GM19238 (cell line): ENCODE measurements around the gene CCDC32.
"Not testable (repeated sequence)": the region's sequence is repeated elsewhere in the genome, so short reads cannot be mapped to it uniquely, and the experiment has no call there.

ENCODE experiments used
- DNase-seq: peaks from one replicate; pipeline ENCODE4 v3.0.0; 2011; ENCODE audit warnings: low spot score; ENCODE audit not compliant: insufficient read length

Gene CCDC32

GRCh38 chr15:40564591-40565332, at the start of gene CCDC32:
TSS of gene CCDC32 (minus strand) at chr15:40565042. CDS start at chr15:40563015, 2,027 bp downstream.
- peak; percentile 96 for DNase-seq

- DNase-seq = no peak
Observed at GRCh38 chr15:40613080-40613479, 48.2 kb upstream of the CCDC32 start.

DNA sequence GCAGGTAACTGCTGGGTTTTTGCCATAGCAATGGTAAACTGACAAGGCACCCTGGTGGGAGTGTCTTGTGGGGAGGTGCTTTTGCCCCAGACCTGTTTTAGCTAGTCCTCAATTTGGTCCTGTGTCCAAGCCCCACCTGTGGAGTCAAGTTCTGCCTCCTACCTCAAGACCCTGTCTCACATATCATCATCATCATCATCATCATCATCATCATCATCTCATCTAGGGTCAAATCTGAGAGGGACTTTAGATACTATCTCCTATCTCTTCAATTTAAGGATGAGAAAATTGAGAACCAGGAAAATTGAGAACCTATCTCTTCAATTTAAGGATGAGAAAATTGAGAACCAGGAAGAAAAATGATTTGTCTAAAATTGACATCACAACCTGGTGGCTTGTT, 39.1 kb upstream of the CCDC32 start:
- no peak for DNase-seq

GRCh38 chr15:40600956-40601355, 36.1 kb upstream of the CCDC32 start:
- DNase-seq = no peak

GRCh38 chr15:40598672-40599071, 33.8 kb upstream of the CCDC32 start:
- DNase-seq = no peak

DNA sequence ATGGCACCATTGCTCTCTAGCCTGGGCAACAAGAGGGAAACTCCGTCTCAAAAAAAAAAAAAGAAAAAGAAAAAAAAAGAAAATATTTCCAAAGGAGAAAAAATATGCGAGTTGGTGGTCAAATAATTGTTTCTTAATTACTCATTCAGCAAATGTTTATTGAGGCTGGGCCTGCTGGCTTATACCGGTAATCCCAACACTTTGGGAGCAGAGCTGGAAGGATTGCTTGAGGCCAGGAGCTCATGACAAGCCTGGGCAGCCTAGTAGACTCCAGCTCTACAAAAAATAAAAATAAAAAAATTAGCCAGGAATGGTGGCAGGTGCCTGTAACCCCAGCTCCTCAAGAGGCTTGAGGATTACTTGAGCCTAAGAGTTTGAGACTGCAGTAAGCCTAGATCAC, 33.3 kb upstream of the CCDC32 start:
- no peak for DNase-seq

DNA sequence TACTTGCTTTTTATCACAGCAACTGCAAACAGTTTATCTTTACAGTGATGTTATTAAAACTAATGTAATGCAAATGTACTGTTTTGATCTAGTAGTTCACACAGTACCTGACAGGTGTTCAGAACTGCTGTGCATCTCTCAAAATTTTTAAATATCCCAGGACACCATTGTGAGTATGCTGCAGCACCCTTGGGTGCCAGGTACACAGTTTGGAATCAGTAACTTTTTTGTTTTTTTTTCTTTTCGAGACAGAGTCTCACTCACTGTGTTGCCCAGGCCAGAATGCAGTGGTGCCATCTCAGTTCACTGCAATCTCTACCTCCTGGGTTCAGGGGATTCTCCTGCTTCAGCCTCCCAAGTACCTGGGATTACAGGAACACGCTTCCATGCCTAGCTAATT, 32.2 kb upstream of the CCDC32 start:
- no peak for DNase-seq

DNA sequence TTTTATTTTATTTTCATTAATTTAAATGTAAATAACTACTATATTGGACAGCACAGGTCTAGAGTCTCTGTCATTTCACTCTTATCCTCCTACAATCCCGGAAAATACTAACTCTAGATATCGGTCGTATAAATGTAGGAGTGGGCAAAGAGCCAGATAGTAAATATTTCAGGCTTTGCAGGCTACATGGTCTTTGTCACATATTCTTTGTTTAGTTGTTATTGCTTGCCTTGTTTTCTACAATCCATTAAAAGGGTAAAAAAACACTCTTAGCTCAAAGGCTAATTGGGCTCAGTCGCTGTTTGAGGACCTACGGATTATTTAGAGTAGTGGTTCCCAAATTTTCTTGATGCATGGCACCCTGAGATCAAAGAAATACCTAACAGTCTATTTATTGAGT, 30.9 kb upstream of the CCDC32 start:
- DNase-seq = no peak

GRCh38 chr15:40595219-40595618, 30.4 kb upstream of the CCDC32 start:
- no peak for DNase-seq

GRCh38 chr15:40594429-40594836, 29.6 kb upstream of the CCDC32 start:
- DNase-seq = peak; percentile 44

GRCh38 chr15:40593588-40594428, 29.0 kb upstream of the CCDC32 start, which contains the start of gene KNL1:
TSS of gene KNL1 (plus strand) at chr15:40594249. CDS start at chr15:40602932, 8,683 bp downstream.
- DNase-seq = peak; percentile 65

DNA sequence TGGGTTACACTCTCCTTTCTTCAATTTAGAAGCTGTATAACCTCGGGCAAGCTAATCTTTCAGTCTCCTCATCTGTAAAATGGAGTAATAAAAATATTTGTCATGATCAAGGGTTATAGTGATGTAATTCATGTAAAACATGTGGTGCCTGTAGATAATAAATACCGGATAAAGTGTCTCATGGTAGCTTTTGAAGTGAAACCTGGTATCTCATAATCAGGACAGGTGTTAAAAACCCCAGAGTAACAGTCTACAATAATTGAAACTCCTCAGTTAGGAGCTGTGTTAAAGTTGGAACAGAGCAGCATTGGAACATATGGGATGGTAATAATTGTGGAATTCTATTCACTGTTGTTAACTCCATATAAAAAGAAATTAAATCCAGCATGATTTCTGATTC, 28.3 kb upstream of the CCDC32 start:
- no peak for DNase-seq

DNA sequence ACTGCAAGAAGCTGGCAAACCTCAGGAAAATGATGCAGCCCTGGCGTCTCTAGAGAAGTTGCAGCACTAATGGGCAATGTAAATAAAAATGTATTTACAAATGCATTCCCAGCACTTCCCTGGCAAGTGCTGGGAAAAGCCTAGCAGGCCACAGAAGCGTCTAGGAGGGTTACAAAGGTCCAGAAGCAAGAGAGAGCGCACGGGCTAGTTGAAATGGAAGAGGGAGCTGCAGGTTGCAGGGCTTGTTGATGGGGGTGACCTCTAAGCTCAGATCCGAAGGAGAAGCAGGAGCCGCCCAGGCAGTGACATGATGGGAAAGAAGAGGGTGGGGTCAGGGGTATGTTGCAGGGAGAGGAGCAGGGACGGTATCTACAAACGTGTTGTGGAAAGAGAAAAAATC, 26.5 kb upstream of the CCDC32 start:
- DNase-seq = no peak

DNA sequence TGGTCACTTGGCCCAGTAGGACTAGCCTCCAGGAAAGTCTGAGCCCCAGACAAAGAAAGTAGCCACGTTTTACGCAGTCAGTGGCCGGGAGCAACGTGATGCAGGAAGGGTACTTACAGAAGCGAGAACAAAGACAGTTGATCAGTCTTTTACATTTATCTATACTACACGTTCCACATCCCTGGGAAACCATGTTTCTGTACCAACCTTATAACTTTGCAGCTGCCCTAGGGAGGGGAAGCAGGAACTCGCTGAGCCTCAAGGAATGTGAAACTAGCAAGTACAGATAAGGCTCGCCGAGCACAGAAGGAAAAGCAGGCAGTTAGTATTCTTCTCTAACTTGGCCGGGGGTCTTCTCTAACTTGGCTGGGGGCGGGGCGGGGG, 25.8 kb upstream of the CCDC32 start:
- DNase-seq = no peak

GRCh38 chr15:40584191-40584590, 19.3 kb upstream of the CCDC32 start:
- DNase-seq = no peak

DNA sequence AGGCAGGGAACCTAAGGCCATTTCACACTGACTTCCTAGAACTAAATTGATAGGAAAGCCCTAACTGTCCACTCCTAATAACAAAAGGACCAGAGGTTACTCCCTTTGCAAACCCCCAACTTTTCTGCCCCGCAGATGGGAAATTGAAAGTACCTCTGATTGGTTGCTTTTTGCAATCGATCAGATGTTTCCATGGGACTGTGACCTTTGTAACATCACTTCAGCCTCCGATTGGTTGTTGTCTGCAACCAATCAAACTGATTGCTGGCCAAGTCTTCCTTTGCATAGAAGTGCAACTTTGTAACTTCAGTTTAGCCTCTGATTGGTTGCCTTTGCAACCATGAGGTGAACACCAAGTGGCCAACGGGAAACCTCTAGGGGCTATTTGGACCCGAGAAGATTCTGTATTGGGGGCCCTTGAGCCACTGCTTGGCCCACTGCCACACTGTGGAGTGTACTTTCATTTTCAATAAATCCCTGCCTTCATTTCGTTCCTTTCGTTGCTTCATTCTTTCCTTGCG, 17.9 kb upstream of the CCDC32 start:
- DNase-seq = no peak

DNA sequence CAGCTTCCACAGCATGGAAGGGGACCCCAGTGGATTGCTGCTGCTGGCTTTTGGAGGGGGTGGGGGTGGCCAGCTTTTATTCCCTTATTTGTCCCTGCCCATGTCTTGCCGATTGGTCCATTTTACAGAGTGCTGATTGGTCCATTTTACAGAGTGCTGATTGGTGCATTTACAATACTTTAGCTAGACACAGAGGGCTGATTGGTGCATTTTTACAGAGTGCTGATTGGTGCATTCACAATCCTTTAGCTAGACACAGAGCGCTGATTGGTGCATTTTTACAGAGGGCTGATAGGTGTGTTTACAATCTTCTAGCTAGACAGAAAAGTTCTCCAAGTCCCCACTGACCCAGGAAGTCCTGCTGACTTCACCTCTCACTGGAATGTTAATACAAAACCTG, 17.0 kb upstream of the CCDC32 start:
- not testable (repeated sequence) for DNase-seq

GRCh38 chr15:40578892-40579291, 14.1 kb upstream of the CCDC32 start:
- no peak for DNase-seq

DNA sequence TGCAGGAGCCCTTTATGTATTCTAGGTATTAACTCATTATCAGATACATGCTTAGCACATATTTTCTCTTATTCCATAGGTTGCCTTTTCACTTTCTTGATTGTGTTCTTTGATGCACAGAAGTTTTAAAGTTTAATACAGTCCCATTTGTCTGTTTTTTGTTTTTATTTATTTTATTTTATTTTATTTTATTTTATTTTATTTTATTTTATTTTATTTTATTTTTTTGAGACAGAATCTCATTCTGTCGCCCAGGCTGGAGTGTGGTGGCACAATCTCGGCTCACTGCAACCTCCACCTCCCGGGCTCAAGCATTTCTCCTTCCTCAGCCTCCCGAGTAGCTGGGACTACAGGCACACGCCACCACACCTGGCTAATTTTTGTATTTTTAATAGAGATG, 12.1 kb upstream of the CCDC32 start:
- not testable (repeated sequence) for DNase-seq

GRCh38 chr15:40575113-40575512, 10.3 kb upstream of the CCDC32 start:
- no peak for DNase-seq

GRCh38 chr15:40569129-40569953, 4.5 kb upstream of the CCDC32 start, which contains the start of gene RPUSD2:
TSS of gene RPUSD2 (plus strand) at chr15:40569299. CDS start at chr15:40569338, 39 bp downstream.
- DNase-seq = peak; percentile 88
